ENCODE results near the gene POLR2M. TPM values are rescaled to one million over a fixed set of nuclear protein-coding genes. Genes with fewer than 3 reads are reported as not detected.

The POLR2M gene
- total RNA-seq, 2 experiments from 2014 or later: 65.2 to 67.0 TPM

DNA sequence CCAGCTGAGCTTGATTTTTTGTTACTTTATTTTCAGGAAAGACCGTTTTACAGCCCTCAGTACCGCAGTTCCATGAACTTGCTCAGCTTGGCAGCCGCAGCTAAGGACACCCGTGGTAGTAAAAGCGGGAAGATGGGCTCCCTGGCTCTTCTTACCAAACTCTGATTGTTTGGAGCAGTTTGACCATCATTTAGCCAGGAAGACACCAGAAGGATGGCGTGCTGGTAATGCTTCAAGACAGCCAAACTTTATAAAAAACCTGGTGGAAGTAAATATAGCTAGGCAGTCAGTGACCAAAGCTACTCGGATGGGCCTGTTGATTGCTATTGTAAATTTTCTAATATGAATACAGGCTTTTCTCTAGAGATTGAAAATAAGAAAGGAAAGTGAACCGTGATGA lies 28.9 kb downstream of the POLR2M start:
- ChIA-PET CTCF (no interaction called here), POLR2A (no interaction called here)

DNA sequence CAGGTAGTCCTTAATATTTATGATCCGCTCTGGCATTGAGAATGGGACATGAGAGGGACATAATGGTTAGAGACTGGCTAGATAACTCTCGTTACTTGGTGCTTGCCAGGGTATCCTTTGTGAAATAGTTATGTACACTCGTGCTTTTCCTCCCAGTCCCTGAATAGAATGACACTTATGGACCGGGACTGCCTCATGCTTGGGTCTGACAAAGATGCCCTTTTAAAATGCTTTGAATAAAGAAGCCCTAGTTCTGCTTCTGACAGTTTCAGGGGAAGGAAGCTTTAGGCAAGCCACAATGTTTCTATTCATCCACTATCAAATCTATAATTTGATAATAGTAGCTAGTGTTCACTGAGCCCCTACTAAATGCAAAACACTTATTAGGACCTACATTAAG lies 29.4 kb downstream of the POLR2M start:
- CTCF ChIA-PET: no interaction called here
- POLR2A ChIA-PET: no interaction called here

DNA sequence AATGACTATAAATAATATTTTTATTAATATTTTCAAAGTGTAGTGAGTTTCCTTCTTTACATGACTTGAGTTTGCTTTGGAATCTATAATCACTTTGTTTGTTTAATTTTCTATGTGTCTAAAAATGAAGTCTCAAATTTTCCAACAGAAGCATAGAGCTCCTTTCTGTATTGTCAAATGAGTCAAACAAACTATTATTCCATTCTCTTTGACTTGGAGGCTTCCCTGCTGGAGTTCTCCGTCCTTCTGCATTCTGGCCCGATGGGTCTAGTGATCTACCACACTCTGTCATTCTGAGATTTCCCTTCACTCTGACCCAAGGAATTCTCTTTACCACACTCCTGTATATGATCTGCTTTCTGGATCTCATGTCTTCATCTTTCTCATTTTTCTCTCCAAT lies 30.1 kb downstream of the POLR2M start:
- CTCF ChIA-PET: no interaction called here
- POLR2A ChIA-PET: no interaction called here

DNA sequence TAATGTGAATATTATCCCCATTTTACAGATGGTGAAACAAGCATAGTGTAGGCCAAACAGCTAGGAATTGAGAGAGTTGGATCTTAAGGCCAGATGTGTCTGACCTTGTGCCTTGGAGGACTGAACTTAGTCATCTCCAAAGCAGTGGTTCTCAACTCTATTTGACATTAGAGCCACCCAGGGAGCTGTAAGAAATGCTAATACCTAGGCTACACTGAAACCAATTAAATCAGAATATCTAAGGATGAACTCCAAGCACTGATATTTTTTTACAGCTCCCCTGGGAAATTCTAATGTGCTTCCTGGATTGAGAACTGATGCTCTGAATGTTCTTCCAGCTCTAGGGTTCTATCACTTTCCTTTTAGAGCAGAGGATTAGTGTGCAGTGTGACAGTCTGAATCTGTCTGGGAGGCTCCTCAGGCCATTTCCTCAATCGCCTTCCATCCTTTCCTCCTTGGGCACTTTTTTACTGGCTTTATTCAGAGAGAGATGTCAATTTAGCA lies 32.3 kb downstream of the POLR2M start:
- ChIA-PET CTCF (no interaction called here), POLR2A (no interaction called here)

DNA sequence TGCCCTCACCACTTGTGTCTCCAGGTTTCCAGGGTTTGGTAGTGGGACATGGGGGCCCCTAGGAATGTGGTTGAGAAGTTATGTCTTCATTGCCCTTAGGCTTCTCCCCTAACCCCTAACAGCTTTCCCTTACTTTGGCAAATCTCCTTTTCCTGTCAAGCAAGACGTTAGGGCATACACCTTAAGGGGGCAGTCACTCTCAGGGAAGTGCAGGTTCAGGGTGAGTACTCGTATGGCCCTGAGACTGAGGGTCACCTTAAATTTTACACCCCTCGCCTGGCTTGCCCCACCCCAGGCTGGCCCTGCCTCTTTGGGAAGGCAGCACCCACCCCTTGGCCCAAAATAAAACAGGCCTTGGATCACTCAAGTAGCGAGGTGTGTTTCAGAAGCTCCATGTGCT lies 33.5 kb downstream of the POLR2M start:
- ChIA-PET POLR2A (no interaction called here), CTCF (no interaction called here)

DNA sequence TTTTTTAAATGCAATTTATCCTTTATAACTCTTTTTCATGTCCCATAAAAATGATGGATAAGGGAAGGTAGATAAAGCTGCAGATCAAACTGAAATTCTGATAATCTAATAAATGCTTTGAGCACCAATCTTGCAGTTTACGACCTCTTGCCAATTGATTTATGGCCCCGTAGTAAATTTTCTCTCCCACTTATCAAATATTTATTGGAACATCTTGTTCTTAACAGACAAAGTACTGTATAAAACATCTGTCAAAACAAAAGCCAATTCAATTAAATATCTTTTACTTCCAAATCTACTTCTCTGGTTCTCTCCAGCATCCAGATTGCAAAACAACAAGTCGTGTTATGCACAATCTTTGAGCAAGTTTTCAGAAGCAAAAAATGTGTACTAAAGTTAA lies 34.6 kb downstream of the POLR2M start:
- CTCF ChIA-PET: no interaction called here
- POLR2A ChIA-PET: no interaction called here

DNA sequence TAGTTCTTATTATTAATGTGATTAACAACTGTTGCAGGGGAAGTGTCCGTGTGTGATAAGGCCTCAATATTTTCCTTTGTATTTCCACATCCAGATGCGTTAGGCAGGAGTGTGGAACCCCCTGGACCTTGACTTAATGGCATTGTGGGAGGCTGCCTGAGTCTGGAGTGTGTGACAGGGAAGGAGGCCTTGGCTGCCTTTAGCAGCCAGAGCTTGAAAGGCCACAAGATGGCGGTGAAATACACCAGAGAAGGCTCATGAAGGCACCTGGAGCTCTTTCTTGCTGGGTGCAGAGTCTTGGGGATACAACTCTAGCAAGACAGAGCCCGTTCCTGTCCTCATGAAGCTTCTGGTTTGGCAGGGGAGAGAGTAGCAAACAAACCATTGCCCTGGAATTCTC lies 36.9 kb downstream of the POLR2M start:
- ChIA-PET POLR2A (no interaction called here), CTCF (interaction anchor here (1.4 kb wide), 1 partner anchor 118 kb away, joined by 3 read pairs; no protein-coding TSS in a partner anchor)

DNA sequence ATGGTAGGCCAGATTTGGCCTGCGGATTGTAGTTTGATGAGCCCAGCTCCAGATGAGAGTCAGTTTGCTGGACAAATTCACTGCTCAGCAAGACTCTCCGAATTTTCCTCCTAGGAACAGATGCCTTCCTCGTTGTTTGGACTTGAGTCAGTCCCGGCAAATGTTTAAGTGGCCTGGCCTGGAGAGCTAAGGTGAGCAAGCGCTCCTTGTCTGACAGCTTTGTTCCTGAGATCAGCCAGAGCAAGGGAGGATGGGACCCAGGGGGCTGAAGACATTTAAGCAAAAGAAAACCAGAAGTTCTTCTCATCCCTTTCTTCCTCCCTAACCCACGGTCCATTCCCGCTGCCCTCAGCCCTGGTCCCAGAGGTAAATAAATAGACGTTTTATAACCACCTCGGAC lies 40.3 kb downstream of the POLR2M start:
- CTCF ChIA-PET: interaction anchor here (0.6 kb wide), 1 partner anchor 1077 kb away, joined by 3 read pairs; no protein-coding TSS in a partner anchor

DNA sequence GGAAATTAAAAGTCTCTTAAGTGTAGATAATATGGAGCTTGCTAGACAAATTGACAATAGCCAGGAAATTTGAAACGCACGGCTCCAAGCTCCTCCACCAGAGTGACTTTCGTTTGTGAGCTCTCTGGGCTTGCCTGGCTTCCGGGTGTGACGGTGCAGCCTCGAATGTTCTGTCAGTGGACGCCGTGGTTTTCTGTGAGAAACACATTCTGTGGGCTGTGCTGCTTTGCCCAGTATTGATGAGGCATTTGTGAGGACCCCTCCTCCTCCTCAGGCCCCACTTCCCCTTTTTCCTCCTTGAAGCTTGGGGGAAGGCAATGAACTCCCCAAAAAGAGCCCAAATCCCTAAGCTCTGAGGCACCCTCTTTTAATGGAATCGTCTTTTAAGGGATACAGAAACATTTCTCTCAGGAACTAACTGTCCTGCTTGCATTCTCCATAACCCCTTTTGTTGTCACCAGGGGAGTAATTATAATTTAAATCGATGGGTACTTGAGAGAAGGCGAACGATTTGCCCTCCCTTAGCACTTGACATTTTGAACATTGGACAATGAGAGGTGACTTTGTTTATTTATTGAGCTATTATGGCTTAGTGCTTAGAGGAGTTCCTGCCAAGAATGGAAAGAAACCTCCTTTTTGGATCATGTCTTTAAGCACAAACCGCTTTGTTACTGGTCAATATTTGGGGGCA lies 40.8 kb downstream of the POLR2M start:
- ChIA-PET CTCF (interaction anchor here (0.6 kb wide), 1 partner anchor 1076 kb away, joined by 3 read pairs; no protein-coding TSS in a partner anchor), POLR2A (no interaction called here)

More for the DNA sequence above, 40.3 kb downstream of the POLR2M start:
- POLR2A ChIA-PET: no interaction called here

DNA sequence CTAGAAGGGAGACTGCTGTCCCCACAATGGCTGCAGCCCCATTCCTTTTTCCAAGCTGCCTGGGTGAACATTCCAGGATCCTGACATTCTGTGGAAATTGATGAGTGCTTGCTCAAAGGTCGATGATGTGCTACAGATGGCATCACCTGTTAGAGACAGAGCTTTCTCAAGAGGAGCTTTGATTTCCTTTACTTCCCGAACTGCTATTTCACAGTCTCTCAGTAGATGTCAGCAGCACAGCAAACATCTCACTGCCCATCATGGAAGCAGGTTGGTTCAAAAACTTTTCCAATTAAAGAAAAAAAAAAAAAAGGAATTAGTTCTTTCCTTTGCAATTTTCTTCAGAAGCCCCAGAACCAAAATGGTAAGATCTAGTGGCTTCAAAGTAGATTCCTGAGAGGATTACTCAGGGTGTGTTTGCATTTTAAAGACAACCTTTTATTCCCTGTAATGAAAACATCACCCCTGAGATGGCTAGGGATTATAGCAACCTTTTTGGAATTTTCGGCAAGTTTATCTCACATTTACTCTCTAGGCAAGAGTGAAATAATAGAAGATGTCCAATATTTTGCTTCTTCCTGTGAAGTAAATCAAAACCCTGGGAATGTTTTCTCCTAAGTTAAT lies 44.8 kb downstream of the POLR2M start:
- CTCF ChIA-PET: interaction anchor here (1.9 kb wide), 1 partner anchor 109 kb away, joined by 6 read pairs; no protein-coding TSS in a partner anchor
- POLR2A ChIA-PET: no interaction called here

DNA sequence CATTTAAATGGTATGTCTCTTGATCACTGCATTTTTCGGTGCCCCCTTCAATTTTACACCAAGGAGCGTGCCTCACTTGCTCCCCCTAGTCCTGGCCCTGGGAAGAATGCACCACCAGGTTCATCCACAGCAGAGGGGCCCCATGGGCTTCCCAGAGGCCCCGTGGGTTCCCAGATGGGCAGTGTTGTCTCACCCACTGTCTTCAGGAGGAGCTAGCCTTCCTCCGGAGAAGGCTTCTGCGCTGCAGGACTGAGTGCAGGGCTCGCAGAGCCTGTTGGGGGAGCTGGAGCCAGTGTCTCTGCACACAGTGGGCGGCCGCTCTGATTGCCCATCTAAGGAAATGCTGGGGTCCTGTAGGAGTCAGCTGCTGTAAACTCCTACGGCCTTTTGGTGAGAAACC lies 45.9 kb downstream of the POLR2M start:
- ChIA-PET CTCF (no interaction called here), POLR2A (no interaction called here)

DNA sequence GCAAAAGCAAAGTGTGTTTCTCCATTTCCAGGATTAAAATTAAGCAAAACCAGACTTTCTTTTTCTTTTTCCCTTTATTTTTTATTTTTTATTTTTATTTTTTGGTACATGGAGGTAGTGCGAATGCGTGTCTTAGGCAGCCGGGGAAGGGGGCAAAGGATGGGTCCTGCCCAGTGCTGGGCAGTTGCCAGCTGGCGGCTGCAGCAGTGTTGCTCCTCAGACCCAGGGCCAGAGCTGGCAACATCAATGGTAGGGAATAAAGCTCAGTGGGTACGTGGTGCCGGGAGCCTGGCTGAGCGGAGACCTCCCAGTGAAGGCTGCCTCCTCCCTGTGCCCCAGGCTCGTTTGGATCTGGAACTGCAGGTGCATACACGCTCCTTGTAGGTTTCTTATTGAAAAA lies 46.3 kb downstream of the POLR2M start:
- CTCF ChIA-PET: no interaction called here
- POLR2A ChIA-PET: no interaction called here

DNA sequence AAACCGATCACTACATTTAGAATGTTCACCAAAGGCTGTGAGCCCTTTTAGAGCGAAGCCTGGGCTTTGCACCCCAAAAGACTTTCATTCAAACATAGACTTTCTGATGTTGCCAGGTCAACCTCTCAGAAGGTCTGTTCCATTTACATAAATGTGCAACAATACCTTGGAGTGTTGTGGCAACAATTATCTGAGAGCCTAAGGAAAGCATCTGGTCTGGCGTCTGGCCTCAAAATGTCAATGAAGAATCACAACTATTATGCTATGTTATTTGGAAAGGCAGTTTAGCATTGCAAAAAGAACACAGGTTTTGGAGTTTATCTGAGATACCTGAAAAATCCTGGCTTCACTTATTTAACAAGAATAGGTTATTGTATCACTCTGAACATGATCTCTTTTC lies 50.0 kb downstream of the POLR2M start:
- CTCF ChIA-PET: no interaction called here
- POLR2A ChIA-PET: no interaction called here

DNA sequence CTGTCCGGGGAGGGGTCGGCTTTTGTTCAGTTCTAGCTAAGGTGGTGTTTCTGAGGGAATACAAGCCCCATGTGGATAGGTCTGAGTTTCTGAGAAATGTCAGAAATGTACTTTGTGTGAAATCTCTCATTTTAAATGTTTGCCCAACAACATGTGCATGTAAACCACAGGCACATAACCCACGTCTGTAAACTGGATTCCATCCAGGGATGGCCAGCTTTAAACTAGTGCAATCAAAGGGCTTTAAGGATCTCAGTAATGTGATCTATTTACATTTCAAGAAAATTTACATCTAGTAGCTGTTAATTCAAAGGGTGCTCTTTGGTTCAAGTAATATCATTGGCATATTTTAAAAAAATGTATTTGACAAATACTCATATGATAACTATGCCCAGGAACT lies 52.0 kb downstream of the POLR2M start:
- POLR2A ChIA-PET: no interaction called here

DNA sequence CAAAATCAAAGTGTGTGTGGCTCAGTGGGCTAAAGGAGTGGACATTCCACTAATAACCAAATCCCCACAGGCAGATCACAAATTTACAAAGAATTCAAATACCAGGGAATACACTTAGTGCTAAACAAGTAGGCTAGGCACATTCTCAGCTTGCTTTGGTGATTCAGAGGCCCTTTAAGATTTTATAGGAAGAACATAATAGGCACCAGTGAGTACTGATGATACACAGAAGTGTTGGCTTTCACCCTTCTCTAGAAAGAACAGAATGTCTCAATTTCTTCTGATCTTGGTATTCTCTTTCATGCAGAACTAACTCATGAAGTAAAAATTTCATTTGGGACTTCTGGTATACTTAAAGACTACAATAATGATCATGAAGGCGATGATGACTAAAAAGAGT lies 55.0 kb downstream of the POLR2M start:
- ChIA-PET POLR2A (no interaction called here), CTCF (no interaction called here)

More for the DNA sequence above, 52.0 kb downstream of the POLR2M start:
- CTCF ChIA-PET: no interaction called here

DNA sequence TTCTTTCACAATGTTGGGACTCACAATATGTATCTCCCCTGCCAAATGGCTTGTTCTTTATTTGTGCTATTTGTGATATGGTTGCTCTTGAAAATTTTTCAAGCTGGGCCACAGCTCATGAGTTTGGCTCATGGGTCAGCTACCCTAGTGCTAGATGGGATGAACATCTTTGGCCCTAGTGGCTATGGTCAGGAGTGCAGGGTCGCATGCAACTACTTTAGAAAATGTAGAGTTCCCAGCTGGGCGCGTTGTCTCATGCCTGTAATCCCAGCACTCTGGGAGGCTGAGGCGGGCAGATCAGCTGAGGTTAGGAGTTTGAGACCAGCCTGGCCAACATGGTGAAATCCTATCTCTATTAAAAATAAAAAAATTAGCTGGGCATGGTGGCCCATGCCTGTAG lies 55.8 kb downstream of the POLR2M start:
- CTCF ChIA-PET: no interaction called here

DNA sequence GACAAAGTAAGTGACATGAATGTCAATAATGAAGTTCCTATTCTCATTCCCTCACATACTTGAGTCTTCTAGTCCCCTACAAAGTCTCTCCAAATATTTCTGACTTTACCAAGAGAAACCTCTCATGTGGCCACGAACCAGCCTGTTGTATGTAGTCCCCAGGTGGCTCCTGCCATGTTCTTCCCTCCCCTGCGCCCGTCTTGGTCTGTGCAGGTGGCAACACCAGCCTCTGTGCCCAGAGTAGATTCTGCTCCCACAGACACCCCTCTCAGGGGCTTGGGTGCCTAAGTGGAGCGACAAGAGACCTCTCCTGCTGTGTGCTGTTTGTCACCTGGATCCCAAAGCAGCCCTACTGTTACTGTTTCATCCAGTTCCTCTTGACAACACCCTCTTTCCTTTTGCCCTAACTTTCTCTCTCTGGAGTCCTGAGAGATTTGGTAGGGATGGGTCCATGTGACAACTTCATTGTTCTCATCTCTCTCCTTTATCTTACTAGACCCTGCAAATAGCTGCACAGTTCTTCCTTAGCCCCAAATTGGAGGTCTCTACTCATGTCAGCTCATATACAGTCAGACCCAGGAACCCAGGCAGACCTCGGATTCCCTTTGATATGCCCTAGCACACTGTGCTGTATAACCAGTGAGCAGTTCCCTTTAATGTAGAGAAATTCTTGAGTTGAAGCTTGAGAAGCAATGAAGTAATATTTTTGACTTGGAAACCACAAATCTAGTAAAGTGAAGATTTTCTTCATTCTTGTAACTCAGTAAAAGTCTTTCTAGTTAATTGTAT lies 56.9 kb downstream of the POLR2M start:
- ChIA-PET CTCF (no interaction called here), POLR2A (no interaction called here)

More for the DNA sequence above, 55.8 kb downstream of the POLR2M start:
- POLR2A ChIA-PET: no interaction called here
